GM13977 (cell line): ENCODE measurements around the gene FZD8.

Experiments
- DNase-seq: peaks from one replicate; pipeline ENCODE4 v3.0.0; 2012; ENCODE audit warnings: low spot score
- in situ Hi-C: fragments of 300-500 bp; cut with MboI; formaldehyde crosslinking; loops from one replicate; pipeline ENCODE4 v1.12.0; 2022; ENCODE audit warnings: low sequenced_read_pairs, low pct_unique_long_range_greater_than_20kb, mixed read lengths, inconsistent platforms; ENCODE audit not compliant: unreplicated experiment
- TF ChIP-seq, protein P1 (sequence below): IDR thresholded peaks from 2 replicates; pipeline ENCODE4 v1.5.1; 2012; ENCODE audit warnings: mild to moderate bottlenecking, control low read depth; ENCODE audit not compliant: insufficient read depth; ENCODE audit errors: extremely low read depth, missing control alignments

Gene FZD8

DNA sequence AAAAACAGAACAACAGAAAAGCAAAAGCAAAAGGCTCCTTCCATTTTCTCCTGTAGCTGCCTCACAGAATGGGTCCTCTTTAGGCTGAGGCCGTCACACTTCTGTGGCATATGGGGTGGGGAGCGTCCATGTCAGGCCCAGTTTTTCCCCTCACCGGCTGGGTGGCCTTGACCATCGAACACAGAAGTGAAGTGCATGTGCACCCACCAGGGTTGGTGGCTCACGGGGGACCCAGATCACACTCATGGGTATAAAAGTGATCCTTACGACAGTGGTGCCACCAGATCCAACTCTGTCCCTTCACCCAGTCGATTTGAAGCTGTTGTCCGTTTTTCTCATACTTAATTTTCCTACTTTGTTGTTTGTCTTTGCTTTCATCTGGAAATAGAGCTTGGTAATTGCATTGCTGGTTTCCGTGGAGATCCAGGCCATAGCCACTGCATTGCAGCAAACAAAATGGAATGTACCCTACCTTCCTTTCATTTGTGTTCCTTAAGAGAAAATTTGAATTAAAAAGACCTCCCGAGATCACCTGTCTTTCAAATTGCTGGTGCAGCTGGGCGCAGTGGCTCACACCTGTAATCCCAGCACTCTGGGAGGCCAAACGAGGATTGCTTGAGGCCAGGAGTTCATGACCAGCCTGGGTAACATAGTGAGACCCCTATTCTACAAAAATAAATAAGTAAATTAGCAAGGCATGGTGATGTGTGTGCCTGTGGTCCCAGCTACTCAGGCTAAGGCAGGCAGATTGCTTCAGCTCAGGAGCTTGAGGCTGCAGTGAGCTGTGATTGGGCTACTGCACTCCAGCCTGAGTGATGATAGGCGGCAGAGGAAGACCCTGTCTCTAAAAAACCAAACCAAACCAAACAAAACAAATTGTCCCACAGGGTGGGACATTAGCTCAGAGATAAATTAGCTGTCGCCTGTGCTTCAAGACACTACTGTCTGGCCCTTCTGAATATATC lies 47.7 kb downstream of the FZD8 start:
- DNase-seq = no peak
- in situ Hi-C loops = no loop called here
- TF ChIP-seq, protein P1, sequence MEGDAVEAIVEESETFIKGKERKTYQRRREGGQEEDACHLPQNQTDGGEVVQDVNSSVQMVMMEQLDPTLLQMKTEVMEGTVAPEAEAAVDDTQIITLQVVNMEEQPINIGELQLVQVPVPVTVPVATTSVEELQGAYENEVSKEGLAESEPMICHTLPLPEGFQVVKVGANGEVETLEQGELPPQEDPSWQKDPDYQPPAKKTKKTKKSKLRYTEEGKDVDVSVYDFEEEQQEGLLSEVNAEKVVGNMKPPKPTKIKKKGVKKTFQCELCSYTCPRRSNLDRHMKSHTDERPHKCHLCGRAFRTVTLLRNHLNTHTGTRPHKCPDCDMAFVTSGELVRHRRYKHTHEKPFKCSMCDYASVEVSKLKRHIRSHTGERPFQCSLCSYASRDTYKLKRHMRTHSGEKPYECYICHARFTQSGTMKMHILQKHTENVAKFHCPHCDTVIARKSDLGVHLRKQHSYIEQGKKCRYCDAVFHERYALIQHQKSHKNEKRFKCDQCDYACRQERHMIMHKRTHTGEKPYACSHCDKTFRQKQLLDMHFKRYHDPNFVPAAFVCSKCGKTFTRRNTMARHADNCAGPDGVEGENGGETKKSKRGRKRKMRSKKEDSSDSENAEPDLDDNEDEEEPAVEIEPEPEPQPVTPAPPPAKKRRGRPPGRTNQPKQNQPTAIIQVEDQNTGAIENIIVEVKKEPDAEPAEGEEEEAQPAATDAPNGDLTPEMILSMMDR = no peak

DNA sequence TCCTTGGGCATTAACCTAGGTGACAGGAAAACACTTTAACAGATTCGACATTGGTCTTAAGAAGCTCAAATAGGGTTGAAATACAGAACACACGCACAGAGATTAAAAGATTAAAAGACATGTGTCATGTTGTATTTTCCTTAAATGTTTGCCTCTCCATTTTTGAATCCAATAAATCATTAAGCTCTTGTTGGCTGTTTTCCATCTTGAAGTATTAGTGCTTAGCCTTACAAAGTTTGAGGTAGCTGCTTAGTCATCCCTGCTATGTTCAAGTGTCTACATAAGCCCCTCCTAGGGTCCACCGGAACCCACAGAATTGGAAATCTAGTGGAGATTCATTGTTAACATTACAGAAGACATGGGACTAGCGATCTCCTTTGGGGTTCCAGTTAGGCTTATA lies 49.7 kb downstream of the FZD8 start:
- in situ Hi-C loops = no loop called here

DNA sequence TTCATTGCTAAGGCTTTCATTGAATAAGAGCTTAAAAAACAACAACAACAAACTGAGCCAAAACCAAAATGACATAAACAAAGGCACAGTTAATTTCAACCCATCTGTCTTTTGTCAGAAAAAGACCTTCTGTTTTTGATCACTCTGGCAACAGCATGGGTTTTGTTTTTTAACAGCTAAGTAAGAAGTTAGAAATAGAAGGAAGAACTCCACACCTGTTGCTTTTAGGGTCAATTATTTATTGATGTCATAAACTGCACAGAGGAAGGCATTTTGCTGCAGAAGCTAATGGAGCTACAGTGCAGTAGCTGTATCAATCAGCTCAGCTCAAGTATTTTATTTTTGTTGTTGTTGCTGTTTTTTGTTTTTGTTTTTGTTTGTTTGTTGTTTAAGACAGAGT lies 53.3 kb downstream of the FZD8 start:
- in situ Hi-C loops = no loop called here
- no peak for DNase-seq
- TF ChIP-seq, protein P1 = no peak

More for the DNA sequence above, 49.7 kb downstream of the FZD8 start:
- TF ChIP-seq, protein P1 = no peak
- DNase-seq = no peak
